Measurements from ENCODE around the gene ZP4. TPM values are rescaled to one million over a fixed set of nuclear protein-coding genes. Genes with fewer than 3 reads are reported as not detected.

Gene ZP4
- total RNA-seq, 4 donors from 2014 or later = not detected

- intact Hi-C loops (cut with DNase I) = no loop called here
- no peak for DNase-seq (ENCODE audit: extremely low spot score)
- Histone ChIP-seq H3K27me3 (no peaks in the 10 kb centered on the region), H3K36me3 (no peaks in the 10 kb centered on the region), H3K27ac (replicated peaks in 1 of 4) (no peak overlapping the region), H3K9me3 (no peaks in the 10 kb centered on the region), H3K4me3 (no peak overlapping the region), H3K4me1 (no peaks in the 10 kb centered on the region)
- WGBS = 78% methylated on average over 3 of the region's 3 CpGs
- TF ChIP-seq EP300 (IDR thresholded peaks at IDR 0.05) = no peak
- no peak for TF ChIP-seq POLR2AphosphoS5 (IDR thresholded peaks at IDR 0.05)
- TF ChIP-seq POLR2A (IDR thresholded peaks at IDR 0.05; ENCODE audit: low read depth) = no peak
- TF ChIP-seq CTCF (IDR thresholded peaks at IDR 0.05) = no peak
Measured at GRCh38 chr1:237891979-237892378, 1.3 kb upstream of the ZP4 start.

GRCh38 chr1:237891266-237891665 lies 544 bp upstream of the ZP4 start:
- Histone ChIP-seq H3K4me3 (no peak overlapping the region), H3K27me3 (no peaks in the 10 kb centered on the region), H3K36me3 (no peaks in the 10 kb centered on the region), H3K27ac (replicated peaks in 1 of 4) (no peak overlapping the region), H3K4me1 (no peaks in the 10 kb centered on the region), H3K9me3 (no peaks in the 10 kb centered on the region)
- 77% methylated on average over 2 of the region's 2 CpGs for WGBS
- TF ChIP-seq EP300 (IDR thresholded peaks at IDR 0.05) = no peak
- TF ChIP-seq CTCF (IDR thresholded peaks at IDR 0.05) = no peak
- TF ChIP-seq POLR2AphosphoS5 (IDR thresholded peaks at IDR 0.05) = no peak
- no peak for TF ChIP-seq POLR2A (IDR thresholded peaks at IDR 0.05; ENCODE audit: low read depth)
- intact Hi-C loops (cut with DNase I) = no loop called here
- no peak for DNase-seq (ENCODE audit: extremely low spot score)

- Histone ChIP-seq H3K27ac (replicated peaks in 1 of 4) (no peak overlapping the region), H3K4me1 (no peaks in the 10 kb centered on the region), H3K27me3 (no peaks in the 10 kb centered on the region), H3K36me3 (no peaks in the 10 kb centered on the region), H3K4me3 (no peak overlapping the region), H3K9me3 (no peaks in the 10 kb centered on the region)
- intact Hi-C loops (cut with DNase I) = no loop called here
- WGBS = 80% methylated on average over 7 of the region's 7 CpGs
- TF ChIP-seq POLR2AphosphoS5 (IDR thresholded peaks at IDR 0.05) = no peak
- no peak for TF ChIP-seq EP300 (IDR thresholded peaks at IDR 0.05)
- no peak for TF ChIP-seq CTCF (IDR thresholded peaks at IDR 0.05)
- no peak for TF ChIP-seq POLR2A (IDR thresholded peaks at IDR 0.05; ENCODE audit: low read depth)
- no peak for DNase-seq (ENCODE audit: extremely low spot score)
Measured at GRCh38 chr1:237890416-237890815, 306 bp downstream of the ZP4 start.

DNA sequence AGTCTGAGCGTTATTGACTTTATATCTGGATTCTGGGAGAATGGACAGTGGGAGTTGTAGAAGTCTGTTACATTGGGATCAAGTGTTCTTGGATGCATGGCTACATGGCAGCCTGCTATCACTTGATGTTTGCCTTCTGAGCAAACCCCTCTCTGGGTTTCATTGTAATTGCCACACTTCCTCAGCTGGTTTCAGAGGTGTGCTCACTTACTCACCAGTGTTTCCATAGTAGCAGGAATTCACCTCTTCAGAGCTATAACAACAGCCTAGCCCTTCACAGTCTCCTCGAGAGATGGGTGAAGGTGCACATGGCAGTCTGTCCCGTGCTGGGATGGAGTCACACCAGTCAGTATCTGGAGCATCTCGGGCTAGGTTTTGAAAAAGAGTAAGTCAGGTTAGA lies 2.6 kb downstream of the ZP4 start:
- no peaks in the 10 kb centered on the region for H3K9me3 ChIP-seq
- H3K27me3 ChIP-seq = no peaks in the 10 kb centered on the region
- DNase-seq (ENCODE audit: extremely low spot score) = no peak
- WGBS = 88% methylated on average over 4 of the region's 4 CpGs
- H3K27ac ChIP-seq (replicated peaks in 1 of 4) = no peak overlapping the region
- TF ChIP-seq POLR2A (IDR thresholded peaks at IDR 0.05; ENCODE audit: low read depth) = no peak
- no peak for TF ChIP-seq CTCF (IDR thresholded peaks at IDR 0.05)
- TF ChIP-seq EP300 (IDR thresholded peaks at IDR 0.05) = no peak
- TF ChIP-seq POLR2AphosphoS5 (IDR thresholded peaks at IDR 0.05) = no peak
- intact Hi-C loops (cut with DNase I) = no loop called here
- no peaks in the 10 kb centered on the region for H3K4me1 ChIP-seq
- H3K4me3 ChIP-seq = no peak overlapping the region
- no peaks in the 10 kb centered on the region for H3K36me3 ChIP-seq

- no peaks in the 10 kb centered on the region for H3K36me3 ChIP-seq
- H3K4me1 ChIP-seq = no peaks in the 10 kb centered on the region
- intact Hi-C loops (cut with DNase I) = no loop called here
- H3K9me3 ChIP-seq = no peaks in the 10 kb centered on the region
- H3K27ac ChIP-seq (replicated peaks in 1 of 4) = no peak overlapping the region
- TF ChIP-seq POLR2A (IDR thresholded peaks at IDR 0.05; ENCODE audit: low read depth) (no peak), POLR2AphosphoS5 (IDR thresholded peaks at IDR 0.05) (no peak), CTCF (IDR thresholded peaks at IDR 0.05) (no peak), EP300 (IDR thresholded peaks at IDR 0.05) (no peak)
- 97% methylated on average over 4 of the region's 4 CpGs for WGBS
- no peak overlapping the region for H3K4me3 ChIP-seq
- no peaks in the 10 kb centered on the region for H3K27me3 ChIP-seq
- DNase-seq (ENCODE audit: extremely low spot score) = no peak
Measured at GRCh38 chr1:237887542-237887941, 3.2 kb downstream of the ZP4 start.

Data from esophagus muscularis mucosa (tissue), 4 donors.